CD4-positive, alpha-beta T cell (primary cell): ENCODE measurements around the gene SHLD2. TPM values are rescaled to one million over a fixed set of nuclear protein-coding genes. Genes with fewer than 3 reads are reported as not detected.
"Not testable (repeated sequence)": the region's sequence is repeated elsewhere in the genome, so short reads cannot be mapped to it uniquely, and the experiment has no call there.

Source experiments
- ATAC-seq: fragments of 200-7000 bp; cut with Tn5 transposase; one replicate; pipeline ENCODE4 v1.10.0; 2022; ENCODE audit warnings: mild to moderate bottlenecking; ENCODE audit not compliant: poor library complexity
- CTCF ChIA-PET: fragments of 350-600 bp; sonication (Branson Sonifier 250); formaldehyde crosslinking; loops from one replicate; lab custom pipeline; 2021; ENCODE audit warnings: antibody characterized with exemption, inconsistent platforms; lab: Charles Lee
- POLR2A ChIA-PET: fragments of 350-600 bp; sonication (Branson Sonifier 250); formaldehyde crosslinking; loops from one replicate; lab custom pipeline; 2021; ENCODE audit warnings: antibody characterized with exemption, inconsistent platforms; lab: Charles Lee
- DNase-seq, 14 experiments: peaks; one replicate each; pipeline ENCODE4 v3.0.0-alpha.2; 2013 to 2020; ENCODE audit warnings: mixed read lengths in 2 of 14
- H3K27ac ChIP-seq, 2 donors: one replicate each; pipeline versions ENCODE4 v1.5.1 to v1.7.0; 2013; ENCODE audit warnings: low read length in 2 of 2, low read depth in 1 of 2, mild to moderate bottlenecking in 1 of 2
- H3K27me3 ChIP-seq, 2 experiments: 1 replicate in 1 of 2; 2 replicates in 1 of 2; pipeline versions ENCODE4 v1.6.1 to v1.7.0; 2013; ENCODE audit warnings: low read length in 2 of 2, control low read depth in 1 of 2, mild to moderate bottlenecking in 1 of 2, moderate library complexity in 1 of 2; ENCODE audit not compliant: insufficient read depth in 2 of 2, control insufficient read depth in 1 of 2
- H3K36me3 ChIP-seq: one replicate; pipeline ENCODE4 v1.6.1; 2013; ENCODE audit warnings: low read length, control low read depth; ENCODE audit not compliant: insufficient read depth
- H3K4me1 ChIP-seq: one replicate; pipeline ENCODE4 v1.6.1; 2013; ENCODE audit warnings: low read length, control low read depth; ENCODE audit not compliant: insufficient read depth
- H3K4me3 ChIP-seq: one replicate; pipeline ENCODE4 v1.5.1; 2013; ENCODE audit warnings: mild to moderate bottlenecking, low read length, moderate library complexity
- H3K9me3 ChIP-seq, 2 experiments: 1 replicate in 1 of 2; 2 replicates in 1 of 2; pipeline versions ENCODE4 v1.6.1 to v1.7.0; 2013; ENCODE audit warnings: low read length in 2 of 2, mild to moderate bottlenecking in 2 of 2, control low read depth in 1 of 2, moderate library complexity in 1 of 2; ENCODE audit not compliant: control insufficient read depth in 1 of 2, insufficient read depth in 1 of 2
- H3K27ac Mint-ChIP-seq: one replicate; pipeline ENCODE4 v1.8.0; 2020; ENCODE audit warnings: mixed read lengths
- H3K27me3 Mint-ChIP-seq: one replicate; pipeline ENCODE4 v1.8.0; 2021; ENCODE audit warnings: mixed read lengths
- H3K36me3 Mint-ChIP-seq: one replicate; pipeline ENCODE4 v1.8.0; 2021; ENCODE audit warnings: low read depth, mixed read lengths
- H3K4me1 Mint-ChIP-seq: one replicate; pipeline ENCODE4 v1.8.0; 2021; ENCODE audit warnings: low read depth, mixed read lengths
- H3K4me3 Mint-ChIP-seq: one replicate; pipeline ENCODE4 v1.8.0; 2020; ENCODE audit warnings: mild to moderate bottlenecking, mixed read lengths
- H3K9me3 Mint-ChIP-seq: one replicate; pipeline ENCODE4 v1.8.0; 2020; ENCODE audit warnings: mixed read lengths
- intact Hi-C, 2 experiments: fragments of 100-400 bp; cut with DNase I in 1 of 2; cut with micrococcal nuclease in 1 of 2; formaldehyde crosslinking; loops; one replicate each; pipeline versions ENCODE4 v1.15.1 to v1.9.0; 2023 to 2025; cut with DNase I, micrococcal nuclease
- total RNA-seq, 174 experiments: library from RNA in 2 of 174; stranded (reverse) in 2 of 174; gene quantifications; one replicate each; pipeline ENCODE4 v1.2.3 and lab custom pipeline; 2021 to 2026
- TF ChIP-seq, protein P1 (sequence below): fragments of 200-600 bp; IDR thresholded peaks from one replicate; pipeline ENCODE4 v1.8.0; 2022; ENCODE audit warnings: antibody characterized with exemption, mild to moderate bottlenecking

The SHLD2 gene
- total RNA-seq, 2 experiments from 2014 or later = 20.6 to 23.0 TPM

GRCh38 chr10:87093632-87094372 lies 1.2 kb upstream of the SHLD2 start:
- Mint-ChIP-seq H3K4me1 (peaks cover 64% of the 10 kb centered on the region), H3K9me3 (no peaks in the 10 kb centered on the region), H3K4me3 (peak overlapping the region; percentile 96), H3K36me3 (peaks cover 30% of the 10 kb centered on the region), H3K27ac (peak overlapping the region; percentile 94), H3K27me3 (no peaks in the 10 kb centered on the region)
- peak overlapping the region; percentile 78 for H3K4me3 ChIP-seq
- ChIA-PET POLR2A (interaction anchor here (1.0 to 5.7 kb wide), 3 partner anchors 8 to 124 kb away, joined by 3 to 32 read pairs (median 6); no protein-coding TSS in a partner anchor), CTCF (interaction anchor here (2.7 kb wide), 1 partner anchor 133 kb away, joined by 5 read pairs; no protein-coding TSS in a partner anchor)
- ATAC-seq (peak; percentile 8), DNase-seq (peak; percentile 32 to 79 (median 54))
- H3K27me3 ChIP-seq = no peaks in the 10 kb centered on the region
- TF ChIP-seq, protein P1, sequence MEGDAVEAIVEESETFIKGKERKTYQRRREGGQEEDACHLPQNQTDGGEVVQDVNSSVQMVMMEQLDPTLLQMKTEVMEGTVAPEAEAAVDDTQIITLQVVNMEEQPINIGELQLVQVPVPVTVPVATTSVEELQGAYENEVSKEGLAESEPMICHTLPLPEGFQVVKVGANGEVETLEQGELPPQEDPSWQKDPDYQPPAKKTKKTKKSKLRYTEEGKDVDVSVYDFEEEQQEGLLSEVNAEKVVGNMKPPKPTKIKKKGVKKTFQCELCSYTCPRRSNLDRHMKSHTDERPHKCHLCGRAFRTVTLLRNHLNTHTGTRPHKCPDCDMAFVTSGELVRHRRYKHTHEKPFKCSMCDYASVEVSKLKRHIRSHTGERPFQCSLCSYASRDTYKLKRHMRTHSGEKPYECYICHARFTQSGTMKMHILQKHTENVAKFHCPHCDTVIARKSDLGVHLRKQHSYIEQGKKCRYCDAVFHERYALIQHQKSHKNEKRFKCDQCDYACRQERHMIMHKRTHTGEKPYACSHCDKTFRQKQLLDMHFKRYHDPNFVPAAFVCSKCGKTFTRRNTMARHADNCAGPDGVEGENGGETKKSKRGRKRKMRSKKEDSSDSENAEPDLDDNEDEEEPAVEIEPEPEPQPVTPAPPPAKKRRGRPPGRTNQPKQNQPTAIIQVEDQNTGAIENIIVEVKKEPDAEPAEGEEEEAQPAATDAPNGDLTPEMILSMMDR = no peak
- H3K36me3 ChIP-seq = peaks cover 5% of the 10 kb centered on the region
- H3K4me1 ChIP-seq = peaks cover 24% of the 10 kb centered on the region
- no peaks in the 10 kb centered on the region for H3K9me3 ChIP-seq
- H3K27ac ChIP-seq = peak overlapping the region; percentile 40 to 74
- intact Hi-C loops = loop anchor here in 1 of 2 experiments (2.0 to 10.0 kb wide), 3 partner anchors 337 to 569 kb away; partner anchors contain the start of genes BMPR1A and WAPL

GRCh38 chr10:87095236-87095945 lies 385 bp downstream of the SHLD2 start:
- DNase-seq (peak; percentile 49 to 92 (median 72)), ATAC-seq (peak; percentile 75)
- H3K4me3 Mint-ChIP-seq = peak overlapping the region; percentile 93
- peaks cover 4% of the 10 kb centered on the region for H3K36me3 ChIP-seq
- peaks cover 33% of the 10 kb centered on the region for H3K36me3 Mint-ChIP-seq
- H3K4me1 Mint-ChIP-seq = peaks cover 55% of the 10 kb centered on the region
- H3K9me3 ChIP-seq = no peaks in the 10 kb centered on the region
- H3K27me3 ChIP-seq = no peaks in the 10 kb centered on the region
- peaks cover 24% of the 10 kb centered on the region for H3K4me1 ChIP-seq
- H3K4me3 ChIP-seq = peak overlapping the region; percentile 77
- H3K9me3 Mint-ChIP-seq = no peaks in the 10 kb centered on the region
- intact Hi-C loops = loop anchor here in 1 of 2 experiments (1.0 to 10.0 kb wide), 3 partner anchors 124 to 571 kb away; partner anchors contain the start of genes BMPR1A and WAPL
- CTCF ChIA-PET = interaction anchor here (0.6 to 1.0 kb wide), 3 partner anchors 11 to 156 kb away, joined by 3 to 8 read pairs (median 3); no protein-coding TSS in a partner anchor
- no peaks in the 10 kb centered on the region for H3K27me3 Mint-ChIP-seq
- TF ChIP-seq, protein P1 = no peak
- peak overlapping the region; percentile 91 for H3K27ac Mint-ChIP-seq
- POLR2A ChIA-PET = interaction anchor here (0.8 to 5.7 kb wide), 7 partner anchors 9 to 682 kb away, joined by 3 to 32 read pairs (median 3); no protein-coding TSS in a partner anchor
- H3K27ac ChIP-seq = peak overlapping the region; percentile 69 to 93

- DNase-seq = no peak
- Mint-ChIP-seq H3K27ac (no peak overlapping the region), H3K4me1 (peaks cover 31% of the 10 kb centered on the region), H3K36me3 (peaks cover 71% of the 10 kb centered on the region), H3K4me3 (no peak overlapping the region), H3K9me3 (no peaks in the 10 kb centered on the region), H3K27me3 (no peaks in the 10 kb centered on the region)
- TF ChIP-seq, protein P1 = no peak
- no peak for ATAC-seq
- intact Hi-C loops = no loop called here
- ChIA-PET POLR2A (no interaction called here), CTCF (no interaction called here)
- H3K36me3 ChIP-seq = peaks cover 35% of the 10 kb centered on the region
- no peaks in the 10 kb centered on the region for H3K27me3 ChIP-seq
- H3K9me3 ChIP-seq = no peaks in the 10 kb centered on the region
- H3K27ac ChIP-seq = no peak overlapping the region
- H3K4me3 ChIP-seq = no peak overlapping the region
- no peaks in the 10 kb centered on the region for H3K4me1 ChIP-seq
Observed at GRCh38 chr10:87101996-87102395, 7.0 kb downstream of the SHLD2 start.

DNA sequence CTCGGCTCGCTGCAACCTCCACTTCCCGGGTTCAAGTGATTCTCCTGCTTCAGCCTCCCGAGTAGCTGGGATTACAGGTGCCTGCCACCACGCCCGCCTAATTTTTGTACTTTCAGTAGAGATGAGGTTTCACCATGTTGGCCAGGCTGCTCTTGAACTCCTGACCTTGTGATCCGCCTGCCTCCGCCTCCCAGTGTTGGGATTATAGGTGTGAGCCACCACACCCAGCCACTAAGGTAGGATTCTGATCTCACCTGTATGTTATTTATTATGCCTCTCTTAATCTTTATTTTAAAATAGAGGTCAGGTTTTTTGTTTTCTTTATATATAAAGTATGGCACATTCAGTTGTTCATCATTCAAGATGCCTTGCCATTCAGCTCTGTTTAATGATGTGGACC lies 9.7 kb downstream of the SHLD2 start:
- intact Hi-C loops, ATAC-seq, H3K9me3 Mint-ChIP-seq, H3K27ac ChIP-seq, CTCF ChIA-PET, DNase-seq, H3K27ac Mint-ChIP-seq, H3K4me1 ChIP-seq, H3K27me3 Mint-ChIP-seq, H3K4me3 Mint-ChIP-seq, H3K27me3 ChIP-seq, H3K4me3 ChIP-seq, H3K9me3 ChIP-seq: not testable (repeated sequence)
- peaks cover 46% of the 10 kb centered on the region for H3K36me3 ChIP-seq
- peaks cover 25% of the 10 kb centered on the region for H3K4me1 Mint-ChIP-seq
- peaks cover 81% of the 10 kb centered on the region for H3K36me3 Mint-ChIP-seq
- POLR2A ChIA-PET = interaction anchor here (2.1 kb wide), 1 partner anchor 9 kb away, joined by 5 read pairs; no protein-coding TSS in a partner anchor
